Measurements from ENCODE around the gene PLEKHH2.
A peak's percentile ranks its signal among the peaks of the same experiment; 100 is the strongest.

The PLEKHH2 gene

DNA sequence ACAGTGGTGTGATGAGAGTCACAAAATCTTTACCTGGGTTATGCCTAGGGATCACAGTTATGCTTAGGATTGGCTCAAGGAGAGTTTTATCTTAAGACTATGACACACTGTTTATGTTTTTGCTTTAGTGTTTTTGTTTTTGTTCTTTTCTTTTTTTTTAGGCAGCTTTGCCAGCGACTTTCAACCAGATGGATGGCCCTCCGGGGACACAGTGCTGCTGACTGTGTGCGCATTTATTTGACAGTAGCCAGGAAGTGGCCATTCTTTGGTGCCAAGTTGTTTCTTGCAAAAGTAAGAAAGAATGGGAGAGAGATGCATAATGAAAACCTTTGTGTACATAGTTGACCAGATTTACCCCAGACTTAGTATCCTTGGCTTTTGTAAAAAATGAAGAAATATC is 121.7 kb downstream of the PLEKHH2 start:
- ChIA-PET POLR2A (interaction anchor here (0.6 kb wide), 1 partner anchor 13 kb away, joined by 3 read pairs; no protein-coding TSS in a partner anchor), CTCF (no interaction called here)
- H3K4me3 ChIP-seq (ENCODE audit: low read depth, low read length), result no peak overlapping the region
- TF ChIP-seq, protein P1, sequence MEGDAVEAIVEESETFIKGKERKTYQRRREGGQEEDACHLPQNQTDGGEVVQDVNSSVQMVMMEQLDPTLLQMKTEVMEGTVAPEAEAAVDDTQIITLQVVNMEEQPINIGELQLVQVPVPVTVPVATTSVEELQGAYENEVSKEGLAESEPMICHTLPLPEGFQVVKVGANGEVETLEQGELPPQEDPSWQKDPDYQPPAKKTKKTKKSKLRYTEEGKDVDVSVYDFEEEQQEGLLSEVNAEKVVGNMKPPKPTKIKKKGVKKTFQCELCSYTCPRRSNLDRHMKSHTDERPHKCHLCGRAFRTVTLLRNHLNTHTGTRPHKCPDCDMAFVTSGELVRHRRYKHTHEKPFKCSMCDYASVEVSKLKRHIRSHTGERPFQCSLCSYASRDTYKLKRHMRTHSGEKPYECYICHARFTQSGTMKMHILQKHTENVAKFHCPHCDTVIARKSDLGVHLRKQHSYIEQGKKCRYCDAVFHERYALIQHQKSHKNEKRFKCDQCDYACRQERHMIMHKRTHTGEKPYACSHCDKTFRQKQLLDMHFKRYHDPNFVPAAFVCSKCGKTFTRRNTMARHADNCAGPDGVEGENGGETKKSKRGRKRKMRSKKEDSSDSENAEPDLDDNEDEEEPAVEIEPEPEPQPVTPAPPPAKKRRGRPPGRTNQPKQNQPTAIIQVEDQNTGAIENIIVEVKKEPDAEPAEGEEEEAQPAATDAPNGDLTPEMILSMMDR (IDR thresholded peaks at IDR 0.05; ENCODE audit: insufficient read depth, low read length, missing control alignments), result no peak
- DNase-seq (ENCODE audit: low read depth, low spot score), result no peak

DNA sequence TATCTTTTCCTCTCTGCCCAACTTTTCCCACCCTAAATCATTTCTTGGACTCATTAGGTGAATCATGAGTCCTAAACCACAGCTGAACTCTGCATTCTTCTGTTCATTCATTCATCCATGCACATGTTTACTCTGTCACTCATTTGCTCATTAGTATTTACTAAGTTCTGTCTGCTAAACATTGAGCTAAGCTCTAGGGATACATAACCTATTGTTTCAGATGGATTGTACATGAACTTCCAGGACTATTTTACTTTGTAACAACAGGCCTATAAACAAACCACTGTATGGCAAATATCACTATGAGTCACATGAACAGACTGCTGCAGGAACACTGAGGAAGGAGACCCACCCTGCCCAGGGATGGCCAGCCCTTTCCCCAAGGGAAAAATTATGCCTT is 122.1 kb downstream of the PLEKHH2 start:
- ChIA-PET POLR2A (interaction anchor here (0.6 kb wide), 1 partner anchor 13 kb away, joined by 3 read pairs; no protein-coding TSS in a partner anchor), CTCF (no interaction called here)
- DNase-seq (ENCODE audit: low read depth, low spot score), result peak; percentile 29
- TF ChIP-seq, protein P1 (IDR thresholded peaks at IDR 0.05; ENCODE audit: insufficient read depth, low read length, missing control alignments), result no peak
- no peak overlapping the region for H3K4me3 ChIP-seq (ENCODE audit: low read depth, low read length)

GRCh38 chr2:43762286-43762685 is 125.2 kb downstream of the PLEKHH2 start:
- DNase-seq (ENCODE audit: low read depth, low spot score), result no peak
- CTCF ChIA-PET, result interaction anchor here (1.4 kb wide), 1 partner anchor 9 kb away, joined by 3 read pairs; no protein-coding TSS in a partner anchor
- TF ChIP-seq, protein P1 (IDR thresholded peaks at IDR 0.05; ENCODE audit: insufficient read depth, low read length, missing control alignments), result no peak
- POLR2A ChIA-PET, result no interaction called here
- no peak overlapping the region for H3K4me3 ChIP-seq (ENCODE audit: low read depth, low read length)

GRCh38 chr2:43763091-43763490 is 126.0 kb downstream of the PLEKHH2 start:
- TF ChIP-seq, protein P1 (IDR thresholded peaks at IDR 0.05; ENCODE audit: insufficient read depth, low read length, missing control alignments), result no peak
- POLR2A ChIA-PET, result no interaction called here
- CTCF ChIA-PET, result no interaction called here
- H3K4me3 ChIP-seq (ENCODE audit: low read depth, low read length), result no peak overlapping the region
- no peak for DNase-seq (ENCODE audit: low read depth, low spot score)

DNA sequence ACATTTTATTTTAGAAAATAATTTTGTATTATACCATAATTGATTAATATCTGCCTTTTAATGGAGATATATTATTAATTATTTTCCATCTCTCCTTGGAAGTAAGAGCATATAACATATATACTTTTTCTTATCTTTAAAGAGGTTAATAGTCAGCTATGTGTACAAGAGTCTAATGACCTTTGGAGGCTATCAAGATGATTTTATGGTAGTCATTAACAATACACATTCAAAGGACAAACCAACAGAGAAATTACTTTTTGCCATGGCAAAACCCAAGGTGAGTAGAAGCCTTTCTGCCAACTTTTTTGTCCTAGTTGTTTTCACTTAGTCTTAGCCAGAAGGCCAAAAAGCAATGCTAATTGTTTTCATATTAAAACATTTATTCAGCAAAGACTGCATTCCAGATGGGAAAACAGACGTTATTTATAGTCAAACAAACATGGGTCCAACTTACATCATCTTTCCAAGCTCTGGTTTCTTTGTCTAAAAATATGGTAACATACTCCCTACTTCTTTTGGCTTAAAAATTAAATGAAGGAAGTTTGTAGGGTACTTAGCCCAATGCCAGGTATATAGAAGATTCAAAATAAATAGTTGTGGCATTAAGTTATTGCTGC is 127.1 kb downstream of the PLEKHH2 start:
- ChIA-PET CTCF (interaction anchor here (1.2 kb wide), 1 partner anchor 10 kb away, joined by 3 read pairs; no protein-coding TSS in a partner anchor), POLR2A (no interaction called here)
- no peak overlapping the region for H3K4me3 ChIP-seq (ENCODE audit: low read depth, low read length)
- TF ChIP-seq, protein P1 (IDR thresholded peaks at IDR 0.05; ENCODE audit: insufficient read depth, low read length, missing control alignments), result no peak
- DNase-seq (ENCODE audit: low read depth, low spot score), result no peak

- ChIA-PET POLR2A (no interaction called here), CTCF (interaction anchor here (1.0 kb wide), 1 partner anchor 156 kb away, joined by 3 read pairs; no protein-coding TSS in a partner anchor)
- TF ChIP-seq, protein P1 (IDR thresholded peaks at IDR 0.05; ENCODE audit: insufficient read depth, low read length, missing control alignments), result no peak
- no peak for DNase-seq (ENCODE audit: low read depth, low spot score)
- H3K4me3 ChIP-seq (ENCODE audit: low read depth, low read length), result no peak overlapping the region
These were observed 128.9 kb downstream of the PLEKHH2 start for GRCh38 chr2:43766006-43766405.
